Activated naive CD4-positive, alpha-beta T cell (primary cell): ENCODE results near the gene SRGAP2B.
"Not testable (repeated sequence)": the region's sequence is repeated elsewhere in the genome, so short reads cannot be mapped to it uniquely, and the experiment has no call there.

Source experiments
- DNase-seq, 4 experiments: peaks; one replicate each; lab custom pipeline; 2025; lab: John Stamatoyannopoulos, UW

SRGAP2B gene

DNA sequence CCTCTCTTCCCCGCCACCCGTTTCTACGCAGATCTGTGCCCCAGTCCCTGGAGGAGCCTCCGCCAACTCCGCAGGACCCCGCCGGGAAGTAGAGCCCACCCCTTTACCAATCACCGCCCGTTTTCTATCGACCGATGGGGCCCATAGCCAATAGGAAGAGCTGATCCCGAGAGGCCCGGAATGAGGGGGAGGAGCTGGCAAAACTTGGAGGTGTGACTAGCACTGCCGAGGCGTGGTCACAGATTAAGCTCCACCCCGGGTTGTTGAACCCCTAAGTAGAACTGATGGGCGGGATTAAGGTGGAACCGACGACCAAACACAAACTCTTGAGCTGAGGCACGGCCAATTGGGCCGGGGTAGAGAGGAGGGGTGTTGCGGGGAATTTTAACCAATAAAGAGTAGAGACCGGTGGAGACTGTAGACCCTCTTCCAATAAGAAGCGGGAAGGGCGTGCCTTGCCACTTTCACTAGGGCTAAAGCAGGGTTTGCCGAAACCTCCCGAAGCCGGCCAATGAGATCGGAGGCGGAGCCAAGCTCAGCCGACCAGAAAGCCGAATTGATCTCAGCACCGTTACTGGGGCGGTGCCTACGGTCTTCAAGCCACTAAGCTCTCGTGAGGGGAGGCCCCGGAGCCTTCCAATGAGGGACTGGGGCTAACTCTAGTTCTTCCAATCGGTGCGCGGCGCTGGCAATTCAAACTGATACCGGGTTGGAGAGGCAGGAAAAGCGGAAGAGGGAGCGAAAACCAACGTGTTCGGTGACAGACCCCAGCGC lies at the start of gene SRGAP2B, which contains the start of gene FAM72D:
SRGAP2B (minus strand) TSS at position 45 of the 774 bp plus-strand sequence. CDS start 2,427 bp downstream, outside the sequence.
FAM72D (plus strand) TSS at position 691 of the 774 bp plus-strand sequence. CDS start 874 bp downstream, outside the sequence.
- DNase-seq, result not testable (repeated sequence)

DNA sequence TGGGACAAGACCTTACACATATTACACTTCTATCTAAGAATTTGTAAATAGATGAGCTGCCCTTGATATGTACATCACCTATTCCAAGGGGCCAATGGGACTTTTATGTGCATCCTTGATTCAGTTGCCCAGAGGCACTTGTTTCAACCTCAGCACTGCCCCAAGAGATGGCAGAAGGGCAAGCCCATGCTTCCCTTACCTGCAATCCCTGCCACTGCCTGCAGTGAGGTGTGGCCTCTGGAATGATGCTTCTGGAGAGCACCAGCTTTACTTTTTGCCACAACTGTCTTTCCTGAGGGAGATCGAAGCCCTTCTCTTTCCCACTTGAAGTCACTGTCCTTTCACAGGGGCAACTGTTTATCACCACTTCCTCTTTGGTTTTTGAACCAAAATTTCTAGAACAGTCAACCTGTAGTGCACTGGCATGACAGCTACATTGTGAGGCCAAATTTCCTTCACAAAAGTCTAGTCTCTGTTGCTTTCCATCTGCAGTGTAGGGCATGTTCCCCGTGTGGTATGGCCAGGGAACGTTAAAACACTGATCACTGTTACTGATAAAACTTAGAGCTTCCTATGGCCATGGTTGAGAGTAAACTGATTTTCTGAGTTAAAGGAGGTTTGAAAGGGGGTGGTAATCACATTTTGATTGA lies 49.3 kb upstream of the SRGAP2B start:
- DNase-seq, result not testable (repeated sequence)

DNA sequence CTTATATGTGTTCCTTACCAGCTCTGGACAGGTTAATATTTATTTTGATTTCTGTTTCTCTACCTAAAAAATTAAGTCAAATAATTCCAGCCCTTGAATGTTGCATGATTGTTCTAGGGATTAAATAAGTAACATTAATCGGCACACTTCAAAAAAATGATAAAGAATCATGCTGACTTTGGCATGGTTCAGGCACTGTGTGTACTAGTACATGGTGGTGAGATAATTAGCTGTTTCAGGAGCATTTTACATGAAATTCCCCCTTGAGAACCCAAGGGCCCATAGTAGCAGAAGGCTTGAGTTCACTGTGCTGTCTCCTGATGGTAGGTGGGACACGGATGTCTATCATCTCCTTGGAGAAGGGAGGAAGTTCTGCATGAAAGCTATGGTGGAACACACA lies 45.4 kb upstream of the SRGAP2B start:
- not testable (repeated sequence) for DNase-seq

DNA sequence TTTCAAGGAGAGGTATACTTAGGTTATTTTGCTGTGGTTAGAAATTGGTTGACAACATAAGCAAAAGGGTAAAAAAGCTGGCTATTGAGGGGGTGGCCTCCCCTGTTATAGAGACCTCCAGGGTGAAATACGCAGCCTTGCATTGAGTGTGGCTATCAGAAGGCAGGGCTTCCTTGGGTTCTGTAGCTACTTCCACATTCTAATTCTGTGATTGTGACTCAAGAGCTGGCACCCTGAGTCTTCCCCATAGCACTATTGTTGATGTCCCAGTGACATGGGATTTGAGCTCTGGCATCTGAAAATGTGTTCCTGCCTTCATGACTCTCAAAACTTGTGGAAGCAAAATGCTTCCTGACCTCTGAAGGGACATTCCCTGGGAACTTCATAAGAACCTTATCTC lies 39.3 kb upstream of the SRGAP2B start:
- not testable (repeated sequence) for DNase-seq

DNA sequence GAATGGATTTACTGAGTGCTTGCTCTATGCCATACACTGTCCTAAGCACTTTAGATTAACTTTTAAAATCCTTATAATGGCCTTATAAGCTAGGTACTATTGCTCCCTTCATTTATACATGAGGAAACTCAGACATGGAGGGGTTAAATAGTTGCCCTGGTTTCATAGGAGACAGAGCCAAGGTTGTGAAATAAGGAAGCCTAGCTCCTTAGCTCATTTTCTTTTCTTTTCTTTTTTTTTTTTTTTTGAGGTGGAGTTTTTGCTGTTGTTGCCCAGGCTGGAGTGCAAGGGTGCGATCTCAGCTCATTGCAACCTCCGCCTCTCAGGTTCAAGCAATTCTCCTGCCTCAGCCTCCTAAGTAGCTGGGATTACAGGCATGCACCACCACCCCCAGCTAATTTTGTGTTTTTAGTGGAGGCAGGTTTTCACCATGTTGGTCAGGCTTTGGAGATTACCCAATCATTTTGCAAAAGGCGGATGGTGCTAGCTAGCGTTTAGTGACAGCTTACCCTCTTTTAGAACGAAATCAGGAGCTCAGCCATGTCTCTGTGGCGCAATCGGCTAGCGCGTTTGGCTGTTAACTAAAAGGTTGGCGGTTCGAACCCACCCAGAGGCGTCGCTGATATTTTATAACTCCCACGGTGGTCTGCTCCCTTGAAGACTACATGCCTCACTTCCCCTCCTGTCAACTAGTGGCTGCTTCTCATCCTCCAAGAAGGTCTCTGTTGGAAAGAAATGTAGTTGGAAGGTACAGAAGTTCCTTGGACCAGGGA lies 33.8 kb upstream of the SRGAP2B start:
- not testable (repeated sequence) for DNase-seq

DNA sequence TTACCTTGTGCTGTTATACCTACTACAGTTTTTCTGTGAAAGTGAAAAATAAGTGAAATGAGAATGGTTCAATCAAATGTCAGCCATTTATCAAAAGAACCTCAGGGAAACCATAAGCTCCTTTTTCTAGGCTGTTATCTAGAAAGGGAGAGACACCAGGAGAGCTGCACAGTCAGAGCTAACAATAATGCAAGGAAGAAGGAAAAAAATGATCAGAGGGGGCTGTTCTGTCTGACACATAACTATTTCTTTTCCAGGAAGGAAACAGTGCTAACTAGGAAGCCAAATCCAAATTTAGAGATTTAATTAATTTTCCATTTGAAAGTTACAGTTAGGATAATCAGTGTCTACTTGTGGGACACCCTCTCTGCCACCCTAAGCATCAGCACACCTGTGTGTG lies 32.0 kb upstream of the SRGAP2B start:
- DNase-seq, result not testable (repeated sequence)

DNA sequence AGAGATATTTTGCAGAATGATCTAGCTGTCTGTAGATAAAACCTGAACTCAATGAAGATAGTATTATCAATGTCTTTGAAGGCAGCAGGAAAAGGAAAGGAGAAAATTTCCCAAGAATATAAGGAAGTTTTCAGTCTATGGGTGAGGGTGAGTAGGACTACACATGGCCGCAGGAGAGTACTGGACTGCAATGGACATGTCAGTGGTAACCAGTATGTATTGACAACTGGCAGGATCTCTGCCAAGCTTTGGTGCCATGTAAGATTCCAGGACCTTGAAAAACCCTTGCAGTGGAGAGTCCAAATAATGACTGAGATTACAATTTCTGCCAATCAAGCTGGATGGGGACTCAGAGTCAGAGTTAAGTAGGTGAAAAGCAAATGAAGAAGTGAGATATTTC lies 30.0 kb upstream of the SRGAP2B start:
- DNase-seq, result not testable (repeated sequence)

DNA sequence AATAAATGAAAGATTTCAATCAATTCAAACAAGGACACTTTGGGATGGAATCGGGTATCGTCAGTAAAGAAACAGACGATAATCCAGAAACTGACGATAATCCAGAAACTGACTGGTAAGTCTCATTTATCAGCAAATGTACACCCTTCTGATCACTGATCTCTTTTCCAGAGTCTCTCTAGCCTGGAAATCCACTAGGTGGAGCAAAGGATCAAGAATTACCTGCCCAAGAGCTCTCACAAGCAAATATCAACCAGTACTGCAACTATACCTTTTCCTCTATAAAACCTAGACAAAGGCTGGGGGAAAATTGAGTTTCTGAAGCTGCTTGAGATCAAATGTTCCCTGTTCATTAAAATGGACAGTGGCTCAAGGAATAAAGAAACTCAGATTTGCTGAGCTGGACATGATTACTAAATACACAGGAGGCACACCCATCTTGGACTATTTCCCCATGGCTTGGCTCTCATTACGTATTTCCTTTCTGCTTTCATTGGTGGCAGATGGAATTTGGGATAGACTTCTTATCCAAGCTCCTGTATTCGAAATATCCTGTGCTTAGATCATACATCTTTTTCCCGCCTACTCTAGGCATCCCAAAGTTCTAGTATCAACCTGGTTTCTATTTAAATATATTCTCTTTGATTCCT lies 29.0 kb upstream of the SRGAP2B start:
- DNase-seq, result not testable (repeated sequence)

DNA sequence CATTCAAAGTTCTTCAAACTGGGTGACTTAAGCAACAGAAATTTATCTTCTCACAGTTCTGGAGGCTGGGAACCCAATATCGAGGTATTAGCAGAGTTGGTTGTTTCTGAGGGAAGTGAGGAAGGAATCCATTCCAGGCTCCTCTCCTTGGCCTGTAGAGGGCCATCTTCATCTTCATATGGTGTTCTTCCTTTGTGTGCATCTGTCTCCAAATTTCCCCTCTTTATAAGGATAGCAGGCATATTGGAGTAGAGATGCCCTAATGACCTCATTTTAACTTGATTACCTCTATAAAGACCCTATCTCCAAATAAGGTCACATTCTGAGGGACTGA lies 27.9 kb upstream of the SRGAP2B start:
- DNase-seq, result not testable (repeated sequence)

DNA sequence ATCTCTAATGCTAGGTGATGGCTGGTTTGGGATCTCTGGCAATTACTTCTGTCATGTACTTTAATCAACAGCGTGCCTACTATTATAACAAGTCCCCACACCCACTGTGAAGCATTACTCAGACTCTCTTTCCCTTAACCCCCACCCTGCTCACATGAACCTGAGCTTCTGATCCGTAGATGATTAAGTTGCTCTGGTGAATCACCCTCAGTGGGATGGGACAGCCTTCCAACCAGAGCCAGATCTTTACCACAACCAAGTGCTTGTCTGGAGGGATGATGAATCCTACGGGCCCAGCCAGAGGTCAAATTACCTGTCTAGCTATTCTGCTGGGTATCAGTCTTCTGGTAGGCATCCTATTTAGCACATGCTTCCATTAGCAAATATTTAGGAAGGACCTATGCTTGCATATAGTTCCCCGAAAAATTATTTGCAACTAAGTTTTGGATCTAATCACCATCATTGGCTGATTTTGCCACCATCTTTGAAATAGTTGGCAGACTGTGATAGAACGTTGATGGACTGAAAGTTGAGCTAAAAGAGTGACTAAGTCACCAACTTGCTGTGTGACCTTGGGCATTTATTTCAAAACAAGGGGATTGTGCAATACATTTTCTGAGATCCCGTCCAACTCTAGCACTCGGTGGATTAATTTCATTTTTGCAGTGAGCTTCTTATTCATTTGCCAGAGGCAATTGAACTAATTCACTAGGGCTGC lies 27.4 kb upstream of the SRGAP2B start:
- DNase-seq, result not testable (repeated sequence)

DNA sequence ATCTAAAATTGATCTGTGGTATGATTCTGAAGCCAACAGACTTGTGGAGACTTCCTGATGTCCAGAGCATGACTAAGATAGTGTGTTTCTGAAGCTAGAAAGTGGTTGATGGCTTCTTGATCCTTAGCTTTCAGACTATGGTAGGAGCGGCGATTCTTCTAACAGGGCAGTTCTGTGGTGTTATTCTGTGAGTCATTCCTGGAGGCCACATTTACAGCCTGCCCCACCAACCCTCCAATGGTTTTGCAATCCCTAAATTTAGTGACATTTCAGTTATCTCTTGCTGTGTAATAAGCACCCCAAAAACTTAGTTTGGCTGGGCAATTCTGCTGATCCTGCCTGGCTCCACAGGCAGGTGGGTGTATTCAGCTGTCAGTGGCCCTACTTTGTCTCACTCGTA lies 24.7 kb upstream of the SRGAP2B start:
- not testable (repeated sequence) for DNase-seq

DNA sequence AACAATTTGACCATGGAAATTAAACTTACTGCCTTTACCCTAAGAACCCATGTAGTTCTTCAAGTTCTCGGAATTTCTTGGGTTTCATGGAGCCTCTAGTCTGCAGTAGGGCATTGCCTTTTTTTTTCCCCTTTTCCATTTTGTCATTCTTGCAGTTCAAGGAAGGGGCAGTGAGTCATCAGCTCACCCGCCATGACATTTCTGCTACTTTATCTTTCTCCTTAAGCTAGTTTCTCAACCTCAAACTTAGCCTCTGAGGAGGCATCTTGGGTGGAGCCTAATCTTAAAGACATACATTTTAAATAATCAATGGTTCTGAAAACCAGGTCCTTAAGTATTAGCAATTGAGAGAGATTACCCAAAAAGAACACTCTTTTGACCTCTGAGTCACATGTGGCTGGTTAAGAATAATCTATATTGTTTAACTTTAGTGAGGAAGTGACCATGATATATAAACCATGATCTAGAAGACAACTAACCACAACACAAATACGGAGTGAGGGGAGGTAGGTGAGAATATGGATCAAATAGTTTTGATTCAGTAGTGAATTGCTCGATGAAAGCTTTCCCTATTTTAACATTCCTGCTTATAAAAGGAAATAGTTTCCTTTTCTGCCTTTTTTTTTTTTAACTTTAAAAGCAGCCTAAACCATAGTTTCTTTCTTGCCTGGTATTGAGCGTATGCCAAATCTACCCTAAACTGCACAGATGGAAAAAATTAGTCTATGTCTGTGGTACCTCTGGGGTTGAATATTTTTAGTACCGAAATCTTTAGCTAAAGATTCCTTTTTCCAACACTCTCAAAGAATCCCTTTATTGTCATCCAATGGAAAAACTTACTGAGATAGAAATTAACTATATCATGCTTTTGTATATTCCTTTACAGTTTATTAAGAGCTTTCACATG lies 20.7 kb upstream of the SRGAP2B start:
- DNase-seq, result not testable (repeated sequence)

DNA sequence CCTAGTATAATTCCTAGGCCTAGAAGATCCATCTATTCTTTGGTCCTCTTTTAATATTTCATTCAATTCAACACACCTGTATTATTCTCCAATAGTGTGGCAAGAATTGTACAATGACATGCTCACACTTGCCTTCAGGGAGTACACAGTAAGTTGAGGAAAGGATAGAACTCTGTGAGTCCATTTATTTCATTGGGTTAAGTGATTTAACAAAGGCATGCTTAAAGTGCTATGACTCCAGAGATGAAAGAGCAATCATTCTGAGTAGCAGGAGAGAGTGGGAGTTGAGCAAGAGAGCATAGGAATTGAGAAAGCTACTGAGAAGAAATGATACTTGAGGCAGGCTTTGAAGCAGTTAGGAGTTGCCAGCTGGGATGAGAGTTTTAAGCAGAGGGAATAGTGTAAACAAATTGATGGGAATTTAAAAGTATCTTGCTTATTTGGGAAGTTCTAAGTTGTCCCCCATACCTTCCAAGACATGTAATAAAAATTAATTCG lies 19.5 kb upstream of the SRGAP2B start:
- not testable (repeated sequence) for DNase-seq

DNA sequence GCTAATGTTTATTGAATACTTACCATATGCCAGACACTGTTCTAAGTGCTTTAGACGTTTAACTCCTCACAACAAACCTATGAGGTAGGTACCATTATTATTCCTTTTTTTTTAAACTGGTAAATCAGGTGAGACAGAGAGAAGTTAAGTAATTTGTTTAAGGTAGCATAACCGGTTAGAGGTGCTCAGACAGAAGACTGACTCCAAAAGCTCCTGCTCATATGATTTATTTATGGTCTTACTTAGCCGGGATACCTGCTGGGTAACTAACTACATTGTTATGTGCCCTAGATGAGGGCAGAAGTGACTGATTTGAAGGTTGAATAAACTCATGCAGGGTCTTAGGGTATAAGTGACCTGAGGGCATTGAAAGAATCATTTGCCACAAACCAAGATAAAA lies 17.6 kb upstream of the SRGAP2B start:
- DNase-seq, result not testable (repeated sequence)

DNA sequence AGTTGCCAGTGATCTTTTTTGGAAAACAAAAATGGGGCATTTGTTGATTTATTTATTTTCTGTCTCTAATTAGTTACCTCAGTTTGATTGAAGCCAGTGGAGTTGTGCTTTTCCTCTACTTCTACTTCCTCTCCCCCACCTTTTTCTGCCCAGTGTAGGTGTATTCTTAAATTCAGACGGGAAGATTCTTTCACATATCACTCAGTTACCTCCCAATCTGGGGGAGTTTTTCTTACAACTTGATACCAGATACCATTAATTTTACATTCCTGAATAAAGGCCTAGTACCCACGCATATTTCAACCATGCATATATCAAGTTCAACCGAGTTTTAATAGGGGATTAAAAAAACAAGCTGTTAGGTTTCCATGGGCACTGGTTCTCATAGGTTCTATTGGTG lies 16.5 kb upstream of the SRGAP2B start:
- not testable (repeated sequence) for DNase-seq

DNA sequence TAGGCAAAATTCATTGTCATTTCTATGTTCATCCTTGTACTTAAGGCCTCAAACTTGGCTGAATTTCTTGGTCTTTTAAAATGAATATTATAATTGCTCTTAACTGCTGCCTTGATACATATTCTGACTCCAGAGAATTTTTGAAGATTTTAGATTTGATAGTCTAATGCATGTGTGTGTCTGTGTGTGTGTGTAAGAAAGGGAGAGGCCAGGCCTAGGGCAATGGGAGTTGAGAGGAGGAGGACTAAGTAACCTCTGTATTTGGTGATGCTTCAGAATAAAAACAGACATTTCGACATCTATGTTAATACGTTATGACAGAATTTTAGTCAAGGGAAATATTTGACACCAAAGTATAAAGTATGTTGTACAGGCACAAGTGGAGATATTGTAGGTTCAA lies 8.2 kb upstream of the SRGAP2B start:
- not testable (repeated sequence) for DNase-seq

DNA sequence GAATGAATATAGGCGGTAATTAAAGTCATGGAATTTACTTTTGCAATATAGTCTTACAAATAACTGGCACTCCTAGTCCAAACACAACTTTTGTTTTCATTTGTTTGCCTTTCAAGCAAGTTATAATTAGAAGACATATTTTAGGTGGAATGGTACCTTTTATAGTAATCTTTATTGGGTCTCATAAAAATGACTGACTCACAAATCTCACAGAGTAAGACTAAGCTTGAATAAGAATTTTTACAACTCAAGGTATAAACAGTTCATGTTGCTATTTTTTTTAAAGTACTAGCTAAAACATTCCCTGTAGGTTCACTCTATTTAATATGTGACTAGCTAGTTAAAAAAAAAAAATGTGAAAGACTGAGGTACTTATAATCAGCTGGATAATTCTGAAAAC lies 6.6 kb upstream of the SRGAP2B start:
- not testable (repeated sequence) for DNase-seq

DNA sequence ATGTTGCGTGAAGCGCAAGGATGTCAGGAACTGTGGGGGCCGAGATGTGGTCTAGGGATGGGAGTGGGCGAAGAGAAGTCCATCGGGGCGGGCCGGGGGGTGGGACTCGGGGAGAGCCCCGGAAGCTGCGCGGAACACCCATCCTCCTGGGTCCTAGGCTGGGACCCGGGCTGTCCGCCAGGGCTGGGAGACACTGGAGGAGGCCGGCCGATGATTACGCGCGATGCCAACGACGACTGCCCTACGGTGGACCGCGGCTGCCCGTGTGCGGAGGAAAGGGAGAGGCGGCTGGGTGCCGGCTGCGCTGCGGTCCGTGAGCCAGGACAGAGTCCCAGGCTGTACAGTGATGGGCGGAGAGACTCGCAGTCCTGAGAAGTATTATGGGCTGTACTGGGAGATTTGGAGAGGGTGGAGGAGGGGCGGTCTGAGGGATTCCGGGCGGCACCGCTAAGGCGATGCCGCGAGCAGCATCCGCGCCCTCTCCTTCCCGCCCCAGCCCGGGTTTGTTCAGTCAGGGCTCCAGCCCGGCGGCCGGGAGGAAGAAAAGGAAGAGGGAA lies 395 bp downstream of the SRGAP2B start:
- not testable (repeated sequence) for DNase-seq

DNA sequence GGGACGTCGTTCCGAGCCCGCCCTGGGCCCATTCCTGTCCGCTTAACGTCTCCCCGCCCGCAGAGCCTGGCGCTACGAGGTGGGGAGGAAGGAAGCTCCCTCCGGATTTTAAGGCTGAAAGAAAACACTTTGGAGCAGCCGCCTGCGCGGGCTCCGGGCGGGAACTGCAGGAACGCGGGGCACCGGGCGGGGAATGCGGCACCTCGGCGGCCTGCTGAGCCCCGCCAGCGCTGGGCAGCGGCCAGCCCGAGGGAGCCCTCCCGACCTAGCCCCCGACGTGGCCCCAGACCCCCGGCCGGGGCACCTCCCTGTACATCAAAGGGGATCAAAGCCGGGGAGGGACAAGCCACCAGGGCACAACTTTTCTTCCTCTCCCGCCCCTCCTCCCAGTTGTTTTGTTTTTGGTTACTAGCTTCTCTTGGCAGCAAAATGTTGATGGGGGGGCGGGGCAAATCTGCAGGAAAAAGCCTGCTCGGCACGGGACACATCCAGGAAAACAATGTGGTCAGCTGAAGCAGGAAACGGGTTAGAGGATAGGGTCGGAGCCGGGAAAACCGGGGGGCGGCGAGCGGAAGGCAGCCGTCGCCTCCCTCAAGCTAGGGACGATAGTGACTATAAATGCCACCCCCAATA lies 1.5 kb downstream of the SRGAP2B start:
- not testable (repeated sequence) for DNase-seq
